CD4-positive, alpha-beta memory T cell (primary cell): Measurements from ENCODE around the gene RUBCN. TPM values are rescaled to one million over a fixed set of nuclear protein-coding genes. Genes with fewer than 3 reads are reported as not detected.
A peak's percentile ranks its signal among the peaks of the same experiment; 100 is the strongest.
"Not testable (repeated sequence)": the region's sequence is repeated elsewhere in the genome, so short reads cannot be mapped to it uniquely, and the experiment has no call there.

ENCODE experiments used
- CTCF ChIA-PET: fragments of 350-600 bp; sonication (Branson Sonifier 250); formaldehyde crosslinking; loops from one replicate; lab custom pipeline; 2021; ENCODE audit warnings: inconsistent platforms; ENCODE audit not compliant: partially characterized antibody; lab: Charles Lee
- POLR2A ChIA-PET: fragments of 350-600 bp; sonication (Branson Sonifier 250); formaldehyde crosslinking; loops from one replicate; lab custom pipeline; 2021; ENCODE audit not compliant: partially characterized antibody; lab: Charles Lee
- DNase-seq, 5 donors: peaks; one replicate each; pipeline versions ENCODE4 v3.0.0 to v3.0.0-alpha.2; 2020 to 2022; ENCODE audit warnings: mixed read lengths in 1 of 5
- H3K27ac ChIP-seq: one replicate; pipeline ENCODE4 v1.7.0; 2013; ENCODE audit warnings: low read depth, low read length
- H3K27me3 ChIP-seq: 2 replicates; pipeline ENCODE4 v1.7.0; 2013; ENCODE audit warnings: mild to moderate bottlenecking, low read length, moderate library complexity; ENCODE audit not compliant: insufficient read depth
- H3K36me3 ChIP-seq: 2 replicates; pipeline ENCODE4 v1.7.0; 2013; ENCODE audit warnings: mild to moderate bottlenecking, low read length, moderate library complexity; ENCODE audit not compliant: insufficient read depth
- H3K4me1 ChIP-seq: 2 replicates; pipeline ENCODE4 v1.7.0; 2013; ENCODE audit warnings: mild to moderate bottlenecking, low read length, moderate library complexity; ENCODE audit not compliant: insufficient read depth
- H3K4me3 ChIP-seq, 2 donors: one replicate each; pipeline ENCODE4 v1.7.0; 2013; ENCODE audit warnings: low read length in 2 of 2, mild to moderate bottlenecking in 1 of 2
- H3K9me3 ChIP-seq, 2 donors: one replicate each; pipeline ENCODE4 v1.7.0; 2013; ENCODE audit warnings: low read length in 2 of 2, control low read depth in 1 of 2; ENCODE audit not compliant: control insufficient read depth in 1 of 2
- H3K27ac Mint-ChIP-seq, 7 donors: one replicate each; pipeline ENCODE4 v1.8.0; 2020 to 2021; ENCODE audit warnings: mixed read lengths in 7 of 7, mild to moderate bottlenecking in 6 of 7, inconsistent platforms in 3 of 7, moderate library complexity in 3 of 7
- H3K27me3 Mint-ChIP-seq, 2 donors: one replicate each; pipeline ENCODE4 v1.8.0; 2020 to 2021; ENCODE audit warnings: mixed read lengths in 2 of 2
- H3K36me3 Mint-ChIP-seq, 2 donors: one replicate each; pipeline ENCODE4 v1.8.0; 2020 to 2021; ENCODE audit warnings: mixed read lengths in 2 of 2, inconsistent platforms in 1 of 2, mild to moderate bottlenecking in 1 of 2
- H3K4me1 Mint-ChIP-seq, 4 donors: one replicate each; pipeline ENCODE4 v1.8.0; 2020 to 2021; ENCODE audit warnings: mixed read lengths in 4 of 4, mild to moderate bottlenecking in 1 of 4
- H3K4me3 Mint-ChIP-seq, 8 donors: one replicate each; pipeline ENCODE4 v1.8.0; 2020 to 2021; ENCODE audit warnings: mixed read lengths in 8 of 8, mild to moderate bottlenecking in 7 of 8, moderate library complexity in 6 of 8, inconsistent platforms in 3 of 8
- H3K9me3 Mint-ChIP-seq, 8 donors: one replicate each; pipeline ENCODE4 v1.8.0; 2020 to 2021; ENCODE audit warnings: mixed read lengths in 8 of 8, mild to moderate bottlenecking in 5 of 8, inconsistent platforms in 3 of 8, moderate library complexity in 1 of 8
- intact Hi-C: fragments of 100-400 bp; cut with micrococcal nuclease; formaldehyde crosslinking; loops from one replicate; pipeline ENCODE4 v1.15.1; 2023
- polyA plus RNA-seq, 2 donors: library from polyadenylated mRNA; unstranded; fragments of 300-500 nt; fragmentation: Illumina TruSeq; gene quantifications; one replicate each; pipeline ENCODE4 v1.2.3, GENCODE V29; 2021
- total RNA-seq, 2 experiments: library from RNA; stranded (reverse); gene quantifications; one replicate each; pipeline ENCODE4 v1.2.3, GENCODE V29; 2021

The RUBCN gene
- total and polyA plus RNA-seq, 4 experiments from 2014 or later: 13.2 to 69.6 (median 45.2) TPM

- POLR2A ChIA-PET, H3K4me3 ChIP-seq, H3K9me3 Mint-ChIP-seq, H3K27me3 Mint-ChIP-seq, H3K27me3 ChIP-seq, intact Hi-C loops, H3K4me1 ChIP-seq, CTCF ChIA-PET, H3K27ac ChIP-seq, DNase-seq, H3K9me3 ChIP-seq, H3K4me3 Mint-ChIP-seq: not testable (repeated sequence)
- Mint-ChIP-seq H3K4me1 (peaks cover 2 to 12% (median 3%) of the 10 kb centered on the region in 4 donors), H3K36me3 (peaks cover 33 to 37% of the 10 kb centered on the region in 2 donors), H3K27ac (peak overlapping the region in 1 of 7 donors; percentile 58)
- H3K36me3 ChIP-seq: peaks cover 15% of the 10 kb centered on the region
These were observed 115.2 kb downstream of the RUBCN start for GRCh38 chr3:197621478-197621877.

Other genes starting within 250 kb of the RUBCN start
- 10 to 100 TPM; 60.9 to 61.1 TPM for gene BDH1, start 180.9 kb downstream of the RUBCN start, total RNA-seq
- 10 to 100 TPM; 22.3 to 25.2 TPM for gene BDH1, start 180.9 kb downstream of the RUBCN start, polyA plus RNA-seq
- 10 to 100 TPM; 60.0 to 60.2 TPM for gene FYTTD1, start 13.0 kb upstream of the RUBCN start, total RNA-seq
- 100 to 1,000 TPM in 1 of 2 donors, 10 to 100 TPM in 1; 98.6 to 120 TPM for gene FYTTD1, start 13.0 kb upstream of the RUBCN start, polyA plus RNA-seq
- gene LRCH3, start 54.4 kb upstream of the RUBCN start, total RNA-seq: 10 to 100 TPM; 76.0 to 87.7 TPM
- gene LRCH3, start 54.4 kb upstream of the RUBCN start, polyA plus RNA-seq: 10 to 100 TPM in 1 of 2 donors, 1 to 10 TPM in 1; 7.4 to 21.5 TPM
- 1,000 to 10,000 TPM; 1,716 to 1,772 TPM for gene RPL35A, start 213.3 kb upstream of the RUBCN start, total RNA-seq
- 1,000 to 10,000 TPM; 1,277 to 2,056 TPM for gene RPL35A, start 213.3 kb upstream of the RUBCN start, polyA plus RNA-seq
- 1 to 10 TPM; 5.9 to 6.5 TPM for gene LMLN, start 223.3 kb upstream of the RUBCN start, total RNA-seq
- gene LMLN, start 223.3 kb upstream of the RUBCN start, polyA plus RNA-seq: 1 to 10 TPM; 1.9 to 3.0 TPM